Myocyte (in vitro differentiated cells): ENCODE results near the gene NCBP2. TPM values are rescaled to one million over a fixed set of nuclear protein-coding genes. Genes with fewer than 3 reads are reported as not detected.

Experiments used
- DNase-seq: peaks from one replicate; pipeline ENCODE4 v3.0.0-alpha.2; 2012; ENCODE audit warnings: low read depth
- total RNA-seq: library from RNA; depleted of rRNA; stranded (reverse); fragments of >200 nt; gene quantifications from 2 replicates; pipeline ENCODE4 v1.2.3, GENCODE V29; 2014

Gene NCBP2
- total RNA-seq, 1 donor from 2014 or later: 90.8 TPM

GRCh38 chr3:196886144-196886543, 56.2 kb downstream of the NCBP2 start:
- no peak for DNase-seq

Other genes starting within 250 kb of the NCBP2 start
- 5.9 and 7.2 TPM in 2 replicates for gene CEP19, start 230.3 kb downstream of the NCBP2 start, total RNA-seq
- 27.7 and 34.1 TPM in 2 replicates for gene PIGX, start 230.2 kb downstream of the NCBP2 start, total RNA-seq
- 40.3 and 44.5 TPM in 2 replicates for gene PAK2, start 202.7 kb downstream of the NCBP2 start, total RNA-seq
- gene SENP5, start 74.6 kb downstream of the NCBP2 start, total RNA-seq: 42.2 and 48.2 TPM in 2 replicates
- gene PIGZ, start 26.3 kb upstream of the NCBP2 start, total RNA-seq: 1.9 and 3.1 TPM in 2 replicates
- gene MELTF, start 87.3 kb upstream of the NCBP2 start, total RNA-seq: 3.1 and 3.7 TPM in 2 replicates